ENCODE data around the gene LDAF1. TPM values are rescaled to one million over a fixed set of nuclear protein-coding genes. Genes with fewer than 3 reads are reported as not detected.
A peak's percentile ranks its signal among the peaks of the same experiment; 100 is the strongest.

LDAF1 gene
- total and polyA plus RNA-seq, 2 of the 8 experiments (the other 6 are each of a cell fraction or from before 2014, with no cell fraction given) = 32.4 to 34.2 TPM

- no peak overlapping the region for H3K56ac ChIP-seq (replicated peaks; ENCODE audit: insufficient read length, low read depth, low read length)
- DNase-seq (ENCODE audit: low read depth in 1 of 2, low spot score in 2 of 2) (peak in 1 of 2 experiments; percentile 13), FAIRE-seq (no peak)
- no peak overlapping the region for H3K18ac ChIP-seq (ENCODE audit: extremely low read depth, low read length)
- no peak overlapping the region for H4K91ac ChIP-seq (replicated peaks; ENCODE audit: insufficient read length, low read length)
- no peak overlapping the region for H2BK120ac ChIP-seq (replicated peaks; ENCODE audit: low read depth, low read length)
- H3K27me3 ChIP-seq (replicated peaks in 1 of 4; ENCODE audit: control insufficient read depth in 3 of 4, extremely low read depth in 1 of 4, insufficient read depth in 3 of 4, low read length in 3 of 4) = no peaks in the 10 kb centered on the region
- H4K20me1 ChIP-seq (replicated peaks in 1 of 2; ENCODE audit: control insufficient read depth in 1 of 2, insufficient read depth in 2 of 2, low read length in 2 of 2) = no peaks in the 10 kb centered on the region
- ChIA-PET CTCF (ENCODE audit: partially characterized antibody) (interaction anchor here (0.9 kb wide), 1 partner anchor 40 kb away, joined by 3 read pairs; no protein-coding TSS in a partner anchor), POLR2A (ENCODE audit: partially characterized antibody) (no interaction called here)
- H2BK12ac ChIP-seq (ENCODE audit: low read depth, low read length) = no peak overlapping the region; the same call in 1 of the 2 replicates
- no peak overlapping the region for H3K4me2 ChIP-seq (ENCODE audit: insufficient read depth in 1 of 2, low read depth in 2 of 2, low read length in 2 of 2)
- 78% methylated on average over 2 of the region's 2 CpGs; no CpG with 5 or more reads in 1 of the 2 experiments for WGBS, 2 experiments (ENCODE audit: extremely low coverage in 1 of 2, insufficient coverage in 1 of 2, insufficient read length in 1 of 2, insufficient replicate concordance in 2 of 2, low coverage in 1 of 2, low lambda C conversion rate in 2 of 2, missing lambda C conversion rate in 1 of 2)
- H3K14ac ChIP-seq (ENCODE audit: insufficient read length) = no peak overlapping the region
- H3K9ac ChIP-seq (replicated peaks in 1 of 4; ENCODE audit: extremely low read depth in 1 of 4, low read depth in 3 of 4, low read length in 3 of 4) = no peak overlapping the region
- no peak overlapping the region for H2BK5ac ChIP-seq (ENCODE audit: low read depth, low read length)
- no peaks in the 10 kb centered on the region for H3K23me2 ChIP-seq (ENCODE audit: low read depth, low read length)
- H3K9me3 ChIP-seq (ENCODE audit: insufficient read depth in 2 of 2, low read depth in 1 of 2, low read length in 1 of 2) = no peaks in the 10 kb centered on the region
- 0 out of 2 replicates have a peak overlapping the region, but pooled peaks have one; percentile 1 for H2AFZ ChIP-seq (ENCODE audit: low read length)
- no peak overlapping the region for H3K4me3 ChIP-seq (ENCODE audit: extremely low read depth in 1 of 4, insufficient read depth in 2 of 4, low read depth in 3 of 4, low read length in 4 of 4)
- H4K8ac ChIP-seq (ENCODE audit: extremely low read depth, insufficient read depth, low read length) = no peak overlapping the region
- no peak overlapping the region for H3K23ac ChIP-seq (ENCODE audit: insufficient read length)
- peaks cover 0 to 4% (median 1%) of the 10 kb centered on the region in 4 experiments; a peak in 1 of 7 replicates for H3K4me1 ChIP-seq (replicated peaks in 1 of 4; ENCODE audit: control insufficient read depth in 3 of 4, insufficient read depth in 4 of 4, low read length in 3 of 4)
- no peaks in the 10 kb centered on the region for H3K36me3 ChIP-seq (ENCODE audit: control insufficient read depth in 2 of 4, insufficient read depth in 4 of 4, low read length in 3 of 4)
- H3K79me1 ChIP-seq (ENCODE audit: low read depth, low read length) = no peaks in the 10 kb centered on the region
- H3K79me2 ChIP-seq (ENCODE audit: control insufficient read depth in 1 of 2, insufficient read depth in 2 of 2, low read length in 2 of 2) = no peaks in the 10 kb centered on the region
- no peak overlapping the region for H2AK5ac ChIP-seq (ENCODE audit: low read depth, low read length)
- H3K27ac ChIP-seq (ENCODE audit: low read depth, low read length) = no peak overlapping the region
- H2BK15ac ChIP-seq (ENCODE audit: low read length) = no peak overlapping the region
- H4K5ac ChIP-seq (ENCODE audit: insufficient read length, low read depth, low read length) = no peak overlapping the region
- H3K4ac ChIP-seq (replicated peaks; ENCODE audit: insufficient read length, low read depth, low read length) = no peak overlapping the region
- TF ChIP-seq RFX5 (IDR thresholded peaks at IDR 0.05; ENCODE audit: borderline replicate concordance, low read depth, low read length) = no peak
- TF ChIP-seq EP300 (IDR thresholded peaks at IDR 0.05; ENCODE audit: borderline replicate concordance in 1 of 2, low read depth in 2 of 2, low read length in 2 of 2) = no peak
- TF ChIP-seq CBX5 (IDR thresholded peaks at IDR 0.05; ENCODE audit: low read depth, low read length) = no peak
- no peak for TF ChIP-seq NANOG (IDR thresholded peaks at IDR 0.05; ENCODE audit: insufficient read depth, low read depth, low read length, poor library complexity, severe bottlenecking)
- TF ChIP-seq RXRA (IDR thresholded peaks at IDR 0.05; ENCODE audit: insufficient read depth, low read depth, low read length) = no peak
- TF ChIP-seq SP1 (IDR thresholded peaks at IDR 0.05; ENCODE audit: low read depth, low read length) = no peak
- no peak for TF ChIP-seq YY1 (IDR thresholded peaks at IDR 0.05; ENCODE audit: low read depth, low read length)
- no peak for TF ChIP-seq JUND (IDR thresholded peaks at IDR 0.05; ENCODE audit: low read length)
- H2BK20ac ChIP-seq (ENCODE audit: low read length) = no peak overlapping the region
Observed at GRCh38 chr16:21228361-21228872, 69.9 kb downstream of the LDAF1 start.

Data from H1 (cell line).